HepG2 (cell line): ENCODE results near the gene MLX. TPM values are rescaled to one million over a fixed set of nuclear protein-coding genes. Genes with fewer than 3 reads are reported as not detected.

Experiments
- AHDC1 ChIP-seq: sonication (generic); formaldehyde crosslinking; IDR thresholded peaks from 2 replicates; pipeline ENCODE4 v1.5.1; 2020; ENCODE audit warnings: mild to moderate bottlenecking, missing genetic modification reagents, borderline replicate concordance
- ESRRA ChIP-seq: sonication (generic); formaldehyde crosslinking; IDR thresholded peaks from 2 replicates; pipeline ENCODE4 v1.5.1; 2020; ENCODE audit warnings: mild to moderate bottlenecking, low read depth, missing genetic modification reagents
- GMEB1 ChIP-seq: sonication (generic); formaldehyde crosslinking; IDR thresholded peaks from 2 replicates; pipeline ENCODE4 v1.5.1; 2020; ENCODE audit warnings: missing genetic modification reagents, mild to moderate bottlenecking, borderline replicate concordance
- KDM5A ChIP-seq: fragments of 200-600 bp; sonication (generic); IDR thresholded peaks from 2 replicates; pipeline ENCODE4 v1.7.0; 2018; ENCODE audit warnings: antibody characterized with exemption, mild to moderate bottlenecking, low read length, borderline replicate concordance
- KLF6 ChIP-seq: IDR thresholded peaks from 2 replicates; pipeline ENCODE4 v1.8.0; 2016; ENCODE audit warnings: missing biosample characterization, missing genetic modification reagents
- MBD4 ChIP-seq: IDR thresholded peaks from 2 replicates; pipeline ENCODE4 v1.6.1; 2012; ENCODE audit warnings: low read length, inconsistent platforms, borderline replicate concordance
- PAWR ChIP-seq: sonication (generic); formaldehyde crosslinking; IDR thresholded peaks from 2 replicates; pipeline ENCODE4 v1.4.0; 2020; ENCODE audit warnings: missing genetic modification reagents, mild to moderate bottlenecking, borderline replicate concordance
- SNAPC5 ChIP-seq: sonication (generic); formaldehyde crosslinking; IDR thresholded peaks from 2 replicates; pipeline ENCODE4 v1.8.1; 2023; ENCODE audit warnings: mild to moderate bottlenecking, missing genetic modification reagents, borderline replicate concordance
- USF2 ChIP-seq, 2 experiments: sonication (generic) in 1 of 2; formaldehyde crosslinking in 1 of 2; IDR thresholded peaks; 2 replicates each; pipeline versions ENCODE4 v1.5.1 to v1.6.1; 2011 to 2020; ENCODE audit warnings: borderline replicate concordance in 1 of 2, low read depth in 1 of 2, low read length in 1 of 2, mild to moderate bottlenecking in 1 of 2, missing genetic modification reagents in 1 of 2, moderate library complexity in 1 of 2
- ZNF616 ChIP-seq: sonication (generic); formaldehyde crosslinking; IDR thresholded peaks from 2 replicates; pipeline ENCODE4 v1.5.0; 2020; ENCODE audit warnings: low read depth, mild to moderate bottlenecking, missing genetic modification reagents
- polyA plus RNA-seq, 8 experiments: library from polyadenylated mRNA; depleted of rRNA in 3 of 8; stranded (reverse) in 7 of 8; unstranded in 1 of 8; fragments of >200 nt; fragmentation: Illumina TruSeq in 4 of 8; extraction: Trizol in 4 of 8; gene quantifications; 2 replicates each; pipeline versions ENCODE4 v1.2.1 to v1.2.3, GENCODE V29; 2011 to 2016; ENCODE audit warnings: low read depth in 4 of 8, missing spikeins in 1 of 8, mixed read lengths in 1 of 8; ENCODE audit not compliant: insufficient read depth in 1 of 8
- total RNA-seq, 5 experiments: library from RNA; depleted of rRNA; stranded (reverse); fragments of >200 nt; fragmentation: Illumina TruSeq; extraction: Trizol; gene quantifications; 2 replicates each; pipeline ENCODE4 v1.2.3, GENCODE V29; 2016; ENCODE audit warnings: low read depth in 1 of 5

MLX gene
- total and polyA plus RNA-seq, 2 of the 13 experiments (the other 11 are each of a cell fraction or from before 2014, with no cell fraction given), result 38.9 to 74.4 TPM

GRCh38 chr17:42608305-42609181, 41.6 kb downstream of the MLX start (continued):
- TF ChIP-seq SNAPC5 (CRISPR knock-in tag), result 0 out of 2 replicates have a peak, but pooled peaks have one; percentile 62
- TF ChIP-seq ZNF616 (CRISPR knock-in tag), result peak; percentile 29; the same call in 1 of the 2 replicates
- peak; percentile 50; the same call in 1 of the 2 replicates for TF ChIP-seq KDM5A
- TF ChIP-seq MBD4, result no peak
- no peak for TF ChIP-seq USF2 (IDR thresholded peaks at IDR 0.05; ENCODE audit: low read depth, low read length)
- no peak for TF ChIP-seq USF2 (CRISPR knock-in tag; IDR thresholded peaks at IDR 0.05; ENCODE audit: borderline replicate concordance)
- peak; percentile 31; the same call in 1 of the 2 replicates for TF ChIP-seq AHDC1 (CRISPR knock-in tag)
- TF ChIP-seq GMEB1, result no peak
- no peak for TF ChIP-seq ESRRA (CRISPR knock-in tag)
- TF ChIP-seq KLF6 (CRISPR knock-in tag), result no peak; the same call in 1 of the 2 replicates
- no peak for TF ChIP-seq PAWR (CRISPR knock-in tag)
- TF ChIP-seq, all 625 proteins: peak for 45
